Vagina (tissue), 2 donors: ENCODE measurements around the gene GYS1. TPM values are rescaled to one million over a fixed set of nuclear protein-coding genes. Genes with fewer than 3 reads are reported as not detected.
A peak's percentile ranks its signal among the peaks of the same experiment; 100 is the strongest.
"Not testable (repeated sequence)": the region's sequence is repeated elsewhere in the genome, so short reads cannot be mapped to it uniquely, and the experiment has no call there.

Experiments
- DNase-seq, 2 donors: peaks; one replicate each; pipeline ENCODE4 v3.0.0-alpha.2; 2017; ENCODE audit errors: extremely low spot score in 2 of 2
- H3K27ac ChIP-seq: fragments of 200-600 bp; sonication (generic); one replicate; pipeline ENCODE4 v1.5.1; 2019
- H3K27me3 ChIP-seq: fragments of 200-600 bp; sonication (generic); one replicate; pipeline ENCODE4 v1.5.1; 2019
- H3K36me3 ChIP-seq, 2 donors: fragments of 200-600 bp; sonication (generic); one replicate each; pipeline ENCODE4 v1.5.1; 2017 to 2019
- H3K4me1 ChIP-seq: fragments of 200-600 bp; sonication (generic); one replicate; pipeline ENCODE4 v1.5.1; 2019
- H3K4me3 ChIP-seq, 2 donors: fragments of 200-600 bp; sonication (generic); 1 replicate in 1 of 2; 2 replicates in 1 of 2; pipeline ENCODE4 v1.5.1; 2016 to 2019
- H3K9me3 ChIP-seq: fragments of 200-600 bp; sonication (generic); one replicate; pipeline ENCODE4 v1.5.1; 2019
- CTCF ChIP-seq, 3 experiments: fragments of 450-650 bp in 2 of 3; fragments of 200-600 bp in 1 of 3; sonication (generic) in 1 of 3; IDR thresholded peaks; one replicate each; pipeline ENCODE4 v1.5.1; 2017 to 2019; ENCODE audit warnings: antibody characterized with exemption in 3 of 3, mild to moderate bottlenecking in 2 of 3, moderate library complexity in 2 of 3
- POLR2A ChIP-seq, 2 donors: fragments of 450-650 bp; IDR thresholded peaks; one replicate each; pipeline ENCODE4 v1.6.1; 2017; ENCODE audit warnings: antibody characterized with exemption in 2 of 2, mild to moderate bottlenecking in 2 of 2, moderate library complexity in 2 of 2
- POLR2AphosphoS5 ChIP-seq, 2 donors: sonication (generic); formaldehyde crosslinking; IDR thresholded peaks; one replicate each; pipeline ENCODE4 v1.9.0; 2017; ENCODE audit warnings: antibody characterized with exemption in 2 of 2, mild to moderate bottlenecking in 2 of 2, low read depth in 1 of 2; ENCODE audit not compliant: insufficient read depth in 1 of 2
- intact Hi-C: fragments of 100-400 bp; cut with DNase I; formaldehyde crosslinking; loops from one replicate; pipeline ENCODE4 v1.15.1; 2023
- total RNA-seq: library from RNA; depleted of rRNA; stranded (reverse); fragments of >200 nt; gene quantifications from one replicate; pipeline ENCODE4 v1.2.3, GENCODE V29; 2016

GYS1 gene
- total RNA-seq, 1 donor from 2014 or later = 32.2 TPM

- H3K27ac ChIP-seq = no peak overlapping the region
- intact Hi-C loops = no loop called here
- no peak for DNase-seq
- H3K27me3 ChIP-seq = peaks cover 6% of the 10 kb centered on the region
- peaks cover 26% of the 10 kb centered on the region for H3K4me1 ChIP-seq
- H3K36me3 ChIP-seq = peaks cover 0 to 8% of the 10 kb centered on the region in 2 donors
- TF ChIP-seq CTCF (IDR thresholded peaks at IDR 0.05) (no peak), POLR2AphosphoS5 (IDR thresholded peaks at IDR 0.05; ENCODE audit: insufficient read depth in 1 of 2, low read depth in 1 of 2) (peak in 1 of 2 donors; percentile 15), POLR2A (IDR thresholded peaks at IDR 0.05) (no peak)
- peak overlapping the region; percentile 44 to 45 for H3K4me3 ChIP-seq
- H3K9me3 ChIP-seq = no peaks in the 10 kb centered on the region
Observed at GRCh38 chr19:49019242-49019932, 26.3 kb upstream of the GYS1 start.

- intact Hi-C loops, H3K36me3 ChIP-seq, DNase-seq, H3K27me3 ChIP-seq, H3K27ac ChIP-seq, H3K9me3 ChIP-seq: not testable (repeated sequence)
- Histone ChIP-seq H3K4me1 (peaks cover 26% of the 10 kb centered on the region), H3K4me3 (peak overlapping the region; percentile 44 to 45)
Observed at GRCh38 chr19:49018388-49019241, 25.5 kb upstream of the GYS1 start.

- no peak for DNase-seq
- H3K27me3 ChIP-seq = peaks cover 6% of the 10 kb centered on the region
- intact Hi-C loops = no loop called here
- no peak for TF ChIP-seq CTCF (IDR thresholded peaks at IDR 0.05)
- no peak for TF ChIP-seq POLR2A (IDR thresholded peaks at IDR 0.05)
- no peak for TF ChIP-seq POLR2AphosphoS5 (IDR thresholded peaks at IDR 0.05; ENCODE audit: insufficient read depth in 1 of 2, low read depth in 1 of 2)
- H3K4me3 ChIP-seq = peak overlapping the region; percentile 44 to 45
- H3K9me3 ChIP-seq = no peaks in the 10 kb centered on the region
- H3K4me1 ChIP-seq = peaks cover 26% of the 10 kb centered on the region
- H3K27ac ChIP-seq = no peak overlapping the region
- H3K36me3 ChIP-seq = peaks cover 0 to 12% of the 10 kb centered on the region in 2 donors
Observed at GRCh38 chr19:49017666-49018351, 24.7 kb upstream of the GYS1 start.

GRCh38 chr19:49017041-49017665 is 24.0 kb upstream of the GYS1 start, which contains the start of gene LHB:
LHB (minus strand) TSS chr19:49017091; CDS start chr19:49017081, 10 bp downstream.
- Histone ChIP-seq H3K4me3 (peak within 1 kb of the TSS; percentile 44 to 45), H3K36me3 (peaks cover 0 to 19% of the 10 kb centered on the region in 2 donors), H3K4me1 (peaks cover 26% of the 10 kb centered on the region), H3K9me3 (no peaks in the 10 kb centered on the region), H3K27me3 (peaks cover 6% of the 10 kb centered on the region), H3K27ac (no peak within 1 kb of the TSS)
- no peak for TF ChIP-seq CTCF (IDR thresholded peaks at IDR 0.05)
- TF ChIP-seq POLR2AphosphoS5 (IDR thresholded peaks at IDR 0.05; ENCODE audit: insufficient read depth in 1 of 2, low read depth in 1 of 2) = no peak
- no peak for TF ChIP-seq POLR2A (IDR thresholded peaks at IDR 0.05)
- intact Hi-C loops = no loop called here
- DNase-seq = no peak
